Naive thymus-derived CD8-positive, alpha-beta T cell (primary cell): ENCODE data around the gene SERPINE3. TPM values are rescaled to one million over a fixed set of nuclear protein-coding genes. Genes with fewer than 3 reads are reported as not detected.

ENCODE experiments used
- ATAC-seq, 2 donors: fragments of 150-1000 bp; cut with Tn5 transposase in 1 of 2; sonication (Bioruptor Pico), chemical (Tn5 transposase) in 1 of 2; 1 replicate in 1 of 2; 2 replicates in 1 of 2; pipeline ENCODE4 v1.10.0; 2021; ENCODE audit warnings: mild to moderate bottlenecking in 2 of 2, moderate library complexity in 2 of 2
- POLR2A ChIA-PET: fragments of 350-600 bp; sonication (Branson Sonifier 250); formaldehyde crosslinking; loops from one replicate; lab custom pipeline; 2021; ENCODE audit warnings: antibody characterized with exemption; lab: Charles Lee
- DNase-seq, 10 donors: peaks; one replicate each; pipeline versions ENCODE4 v3.0.0 to v3.0.0-alpha.2; 2020 to 2022
- H3K27ac Mint-ChIP-seq, 10 donors: one replicate each; pipeline ENCODE4 v1.8.0; 2020 to 2022; ENCODE audit warnings: mild to moderate bottlenecking in 10 of 10, mixed read lengths in 10 of 10, moderate library complexity in 4 of 10, inconsistent platforms in 1 of 10
- H3K27me3 Mint-ChIP-seq, 5 donors: one replicate each; pipeline ENCODE4 v1.8.0; 2021 to 2022; ENCODE audit warnings: mixed read lengths in 5 of 5
- H3K36me3 Mint-ChIP-seq, 3 donors: one replicate each; pipeline ENCODE4 v1.8.0; 2020 to 2022; ENCODE audit warnings: mixed read lengths in 3 of 3, mild to moderate bottlenecking in 2 of 3, inconsistent platforms in 1 of 3
- H3K4me1 Mint-ChIP-seq, 4 donors: one replicate each; pipeline ENCODE4 v1.8.0; 2021 to 2022; ENCODE audit warnings: mixed read lengths in 4 of 4
- H3K4me3 Mint-ChIP-seq, 10 donors: one replicate each; pipeline ENCODE4 v1.8.0; 2020 to 2022; ENCODE audit warnings: mild to moderate bottlenecking in 10 of 10, mixed read lengths in 10 of 10, moderate library complexity in 6 of 10, inconsistent platforms in 1 of 10
- H3K9me3 Mint-ChIP-seq, 9 donors: one replicate each; pipeline ENCODE4 v1.8.0; 2020 to 2022; ENCODE audit warnings: mixed read lengths in 9 of 9, mild to moderate bottlenecking in 3 of 9, inconsistent platforms in 1 of 9, moderate library complexity in 1 of 9
- polyA plus RNA-seq, 3 donors: library from polyadenylated mRNA; unstranded; fragments of 300-500 nt; fragmentation: Illumina TruSeq; gene quantifications; one replicate each; pipeline ENCODE4 v1.2.3, GENCODE V29; 2021
- total RNA-seq, 8 experiments: library from RNA in 2 of 8; stranded (reverse) in 2 of 8; gene quantifications; one replicate each; pipeline ENCODE4 v1.2.3 and lab custom pipeline; 2021 to 2026

The SERPINE3 gene
- total and polyA plus RNA-seq, 5 experiments from 2014 or later: not detected

GRCh38 chr13:51318015-51318414 is 21.5 kb upstream of the SERPINE3 start:
- ATAC-seq (no peak), DNase-seq (no peak)
- POLR2A ChIA-PET: interaction anchor here (0.7 kb wide), 1 partner anchor 779 kb away, joined by 3 read pairs; no protein-coding TSS in a partner anchor
- H3K4me3 Mint-ChIP-seq: no peak overlapping the region
- no peak overlapping the region for H3K27ac Mint-ChIP-seq
- H3K4me1 Mint-ChIP-seq: no peaks in the 10 kb centered on the region
- H3K36me3 Mint-ChIP-seq: no peaks in the 10 kb centered on the region
- H3K9me3 Mint-ChIP-seq: no peaks in the 10 kb centered on the region
- H3K27me3 Mint-ChIP-seq: no peaks in the 10 kb centered on the region

GRCh38 chr13:51318876-51319275 is 20.6 kb upstream of the SERPINE3 start:
- POLR2A ChIA-PET: no interaction called here
- Mint-ChIP-seq H3K4me3 (no peak overlapping the region), H3K27ac (peak overlapping the region in 1 of 10 donors; percentile 40), H3K4me1 (no peaks in the 10 kb centered on the region), H3K27me3 (no peaks in the 10 kb centered on the region), H3K36me3 (no peaks in the 10 kb centered on the region), H3K9me3 (no peaks in the 10 kb centered on the region)
- DNase-seq (no peak), ATAC-seq (no peak)

- Mint-ChIP-seq H3K9me3 (no peaks in the 10 kb centered on the region), H3K27me3 (no peaks in the 10 kb centered on the region), H3K36me3 (no peaks in the 10 kb centered on the region), H3K4me3 (no peak overlapping the region), H3K4me1 (no peaks in the 10 kb centered on the region), H3K27ac (no peak overlapping the region)
- DNase-seq (no peak), ATAC-seq (no peak)
- POLR2A ChIA-PET: no interaction called here
Observed at GRCh38 chr13:51321836-51322235, 17.7 kb upstream of the SERPINE3 start.

GRCh38 chr13:51322826-51323225 is 16.7 kb upstream of the SERPINE3 start:
- no peaks in the 10 kb centered on the region for H3K4me1 Mint-ChIP-seq
- DNase-seq (no peak), ATAC-seq (no peak)
- H3K36me3 Mint-ChIP-seq: no peaks in the 10 kb centered on the region
- no peak overlapping the region for H3K27ac Mint-ChIP-seq
- H3K9me3 Mint-ChIP-seq: no peaks in the 10 kb centered on the region
- no peaks in the 10 kb centered on the region for H3K27me3 Mint-ChIP-seq
- H3K4me3 Mint-ChIP-seq: no peak overlapping the region
- POLR2A ChIA-PET: no interaction called here

- H3K27me3 Mint-ChIP-seq: no peaks in the 10 kb centered on the region
- POLR2A ChIA-PET: no interaction called here
- DNase-seq (no peak), ATAC-seq (no peak)
- no peaks in the 10 kb centered on the region for H3K9me3 Mint-ChIP-seq
- H3K4me1 Mint-ChIP-seq: no peaks in the 10 kb centered on the region
- peak overlapping the region in 1 of 10 donors; percentile 71 for H3K27ac Mint-ChIP-seq
- H3K4me3 Mint-ChIP-seq: no peak overlapping the region
- peaks cover 0 to under 1% (median 0%) of the 10 kb centered on the region in 3 donors for H3K36me3 Mint-ChIP-seq
Observed at GRCh38 chr13:51323824-51324511, 15.5 kb upstream of the SERPINE3 start.

GRCh38 chr13:51324714-51325420 is 14.6 kb upstream of the SERPINE3 start:
- Mint-ChIP-seq H3K4me1 (no peaks in the 10 kb centered on the region), H3K36me3 (peaks cover 0 to 2% (median 0%) of the 10 kb centered on the region in 3 donors), H3K4me3 (no peak overlapping the region), H3K27me3 (no peaks in the 10 kb centered on the region), H3K27ac (no peak overlapping the region), H3K9me3 (no peaks in the 10 kb centered on the region)
- ATAC-seq (no peak), DNase-seq (no peak)
- POLR2A ChIA-PET: no interaction called here

GRCh38 chr13:51325837-51326236 is 13.7 kb upstream of the SERPINE3 start:
- POLR2A ChIA-PET: no interaction called here
- DNase-seq (no peak), ATAC-seq (no peak)
- Mint-ChIP-seq H3K4me3 (no peak overlapping the region), H3K36me3 (peaks cover 0 to 2% (median 1%) of the 10 kb centered on the region in 3 donors), H3K27ac (no peak overlapping the region), H3K9me3 (no peaks in the 10 kb centered on the region), H3K27me3 (no peaks in the 10 kb centered on the region), H3K4me1 (peaks cover under 1 to 4% (median 3%) of the 10 kb centered on the region in 4 donors)

GRCh38 chr13:51326777-51327176 is 12.7 kb upstream of the SERPINE3 start:
- H3K27me3 Mint-ChIP-seq: no peaks in the 10 kb centered on the region
- ATAC-seq: no peak
- no peaks in the 10 kb centered on the region for H3K9me3 Mint-ChIP-seq
- POLR2A ChIA-PET: no interaction called here
- no peak overlapping the region for H3K27ac Mint-ChIP-seq
- no peak for DNase-seq
- H3K4me1 Mint-ChIP-seq: peaks cover 5 to 12% (median 10%) of the 10 kb centered on the region in 4 donors
- H3K36me3 Mint-ChIP-seq: peaks cover 0 to 4% (median 2%) of the 10 kb centered on the region in 3 donors
- H3K4me3 Mint-ChIP-seq: no peak overlapping the region

- no peaks in the 10 kb centered on the region for H3K9me3 Mint-ChIP-seq
- peaks cover 0 to 4% (median 2%) of the 10 kb centered on the region in 3 donors for H3K36me3 Mint-ChIP-seq
Observed at GRCh38 chr13:51327961-51328360, 11.5 kb upstream of the SERPINE3 start.

GRCh38 chr13:51328488-51328887 is 11.0 kb upstream of the SERPINE3 start:
- Mint-ChIP-seq H3K27ac (no peak overlapping the region), H3K27me3 (no peaks in the 10 kb centered on the region), H3K4me3 (no peak overlapping the region), H3K9me3 (no peaks in the 10 kb centered on the region), H3K36me3 (peaks cover 0 to 4% (median 2%) of the 10 kb centered on the region in 3 donors), H3K4me1 (peaks cover 5 to 18% (median 14%) of the 10 kb centered on the region in 4 donors)
- POLR2A ChIA-PET: no interaction called here
- DNase-seq: no peak
- no peak for ATAC-seq

More at GRCh38 chr13:51327961-51328360, 11.5 kb upstream of the SERPINE3 start:
- no peak overlapping the region for H3K27ac Mint-ChIP-seq
- H3K4me1 Mint-ChIP-seq: peaks cover 5 to 16% (median 12%) of the 10 kb centered on the region in 4 donors
- ATAC-seq (no peak), DNase-seq (no peak)
- POLR2A ChIA-PET: no interaction called here
- H3K27me3 Mint-ChIP-seq: no peaks in the 10 kb centered on the region
- H3K4me3 Mint-ChIP-seq: no peak overlapping the region

GRCh38 chr13:51329606-51330005 is 9.9 kb upstream of the SERPINE3 start:
- POLR2A ChIA-PET: no interaction called here
- DNase-seq (no peak), ATAC-seq (no peak)
- H3K27me3 Mint-ChIP-seq: no peaks in the 10 kb centered on the region
- peaks cover 5 to 18% (median 14%) of the 10 kb centered on the region in 4 donors for H3K4me1 Mint-ChIP-seq
- H3K36me3 Mint-ChIP-seq: peaks cover 0 to 4% (median 2%) of the 10 kb centered on the region in 3 donors
- no peaks in the 10 kb centered on the region for H3K9me3 Mint-ChIP-seq
- H3K27ac Mint-ChIP-seq: no peak overlapping the region
- H3K4me3 Mint-ChIP-seq: no peak overlapping the region

GRCh38 chr13:51330791-51331190 is 8.7 kb upstream of the SERPINE3 start:
- no peak for ATAC-seq
- no peak overlapping the region for H3K27ac Mint-ChIP-seq
- H3K27me3 Mint-ChIP-seq: no peaks in the 10 kb centered on the region

GRCh38 chr13:51331354-51331861 is 8.1 kb upstream of the SERPINE3 start:
- DNase-seq (no peak), ATAC-seq (no peak)
- Mint-ChIP-seq H3K4me3 (no peak overlapping the region), H3K36me3 (peaks cover 0 to 4% (median 2%) of the 10 kb centered on the region in 3 donors), H3K27me3 (no peaks in the 10 kb centered on the region), H3K27ac (peak overlapping the region in 1 of 10 donors; percentile 6), H3K9me3 (no peaks in the 10 kb centered on the region), H3K4me1 (peaks cover 5 to 18% (median 14%) of the 10 kb centered on the region in 4 donors)
- POLR2A ChIA-PET: interaction anchor here (0.6 kb wide), 1 partner anchor 59 kb away, joined by 3 read pairs; no protein-coding TSS in a partner anchor

More at GRCh38 chr13:51330791-51331190, 8.7 kb upstream of the SERPINE3 start:
- POLR2A ChIA-PET: no interaction called here
- DNase-seq: no peak
- Mint-ChIP-seq H3K4me3 (no peak overlapping the region), H3K4me1 (peaks cover 5 to 18% (median 14%) of the 10 kb centered on the region in 4 donors), H3K9me3 (no peaks in the 10 kb centered on the region), H3K36me3 (peaks cover 0 to 4% (median 2%) of the 10 kb centered on the region in 3 donors)
